ENCODE measurements around the gene CLCN5.

CLCN5 gene

GRCh38 chrX:49986058-49986457 lies 63.7 kb downstream of the CLCN5 start:
- H3K27ac ChIP-seq (ENCODE audit: low read depth, low read length) = no peak overlapping the region
- TF ChIP-seq EZH2phosphoT487 (IDR thresholded peaks at IDR 0.05; ENCODE audit: borderline replicate concordance, low read length) (no peak), CTCF (IDR thresholded peaks at IDR 0.05; ENCODE audit: low read depth, low read length, poor library complexity, severe bottlenecking) (no peak)
- no peak overlapping the region for H3K4me3 ChIP-seq (ENCODE audit: low read length)
- no peaks in the 10 kb centered on the region for H3K79me2 ChIP-seq (ENCODE audit: control insufficient read depth, low read length)
- H3K4me2 ChIP-seq (ENCODE audit: low read length) = no peak overlapping the region
- no peaks in the 10 kb centered on the region for H3K36me3 ChIP-seq (ENCODE audit: control insufficient read depth, low read length)
- H3F3A ChIP-seq (ENCODE audit: control insufficient read depth, insufficient read depth) = no peaks in the 10 kb centered on the region
- H4K20me1 ChIP-seq (ENCODE audit: control insufficient read depth, insufficient read depth, low read depth, low read length) = no peaks in the 10 kb centered on the region
- no peaks in the 10 kb centered on the region for H3K9me3 ChIP-seq (ENCODE audit: control insufficient read depth, insufficient read depth, low read length)
- no peaks in the 10 kb centered on the region for H3K9me2 ChIP-seq (replicated peaks; ENCODE audit: control insufficient read depth, low read length)
- no peaks in the 10 kb centered on the region for H3K27me3 ChIP-seq (ENCODE audit: control insufficient read depth, low read length)
- H3K4me1 ChIP-seq (ENCODE audit: control insufficient read depth, low read length) = no peaks in the 10 kb centered on the region

- Histone ChIP-seq H3K4me1 (ENCODE audit: control insufficient read depth, low read length) (no peaks in the 10 kb centered on the region), H3K9me2 (replicated peaks; ENCODE audit: control insufficient read depth, low read length) (no peaks in the 10 kb centered on the region), H3K36me3 (ENCODE audit: control insufficient read depth, low read length) (no peaks in the 10 kb centered on the region), H3K27ac (ENCODE audit: low read depth, low read length) (no peak overlapping the region), H3K79me2 (ENCODE audit: control insufficient read depth, low read length) (no peaks in the 10 kb centered on the region), H3K27me3 (ENCODE audit: control insufficient read depth, low read length) (no peaks in the 10 kb centered on the region), H4K20me1 (ENCODE audit: control insufficient read depth, insufficient read depth, low read depth, low read length) (no peaks in the 10 kb centered on the region), H3K9me3 (ENCODE audit: control insufficient read depth, insufficient read depth, low read length) (no peaks in the 10 kb centered on the region), H3F3A (ENCODE audit: control insufficient read depth, insufficient read depth) (no peaks in the 10 kb centered on the region), H3K4me2 (ENCODE audit: low read length) (no peak overlapping the region), H3K4me3 (ENCODE audit: low read length) (no peak overlapping the region)
- no peak for TF ChIP-seq EZH2phosphoT487 (IDR thresholded peaks at IDR 0.05; ENCODE audit: borderline replicate concordance, low read length)
- no peak for TF ChIP-seq CTCF (IDR thresholded peaks at IDR 0.05; ENCODE audit: low read depth, low read length, poor library complexity, severe bottlenecking)
Measured at GRCh38 chrX:49987651-49988050, 65.3 kb downstream of the CLCN5 start.

- Histone ChIP-seq H3K79me2 (ENCODE audit: control insufficient read depth, low read length) (no peaks in the 10 kb centered on the region), H3K4me3 (ENCODE audit: low read length) (no peak overlapping the region), H3F3A (ENCODE audit: control insufficient read depth, insufficient read depth) (no peaks in the 10 kb centered on the region), H3K36me3 (ENCODE audit: control insufficient read depth, low read length) (no peaks in the 10 kb centered on the region), H4K20me1 (ENCODE audit: control insufficient read depth, insufficient read depth, low read depth, low read length) (no peaks in the 10 kb centered on the region), H3K4me2 (ENCODE audit: low read length) (no peak overlapping the region), H3K27me3 (ENCODE audit: control insufficient read depth, low read length) (no peaks in the 10 kb centered on the region), H3K4me1 (ENCODE audit: control insufficient read depth, low read length) (no peaks in the 10 kb centered on the region), H3K27ac (ENCODE audit: low read depth, low read length) (no peak overlapping the region), H3K9me2 (replicated peaks; ENCODE audit: control insufficient read depth, low read length) (no peaks in the 10 kb centered on the region), H3K9me3 (ENCODE audit: control insufficient read depth, insufficient read depth, low read length) (no peaks in the 10 kb centered on the region)
- TF ChIP-seq EZH2phosphoT487 (IDR thresholded peaks at IDR 0.05; ENCODE audit: borderline replicate concordance, low read length) = no peak
- TF ChIP-seq CTCF (IDR thresholded peaks at IDR 0.05; ENCODE audit: low read depth, low read length, poor library complexity, severe bottlenecking) = no peak
Measured at GRCh38 chrX:49988143-49988542, 65.7 kb downstream of the CLCN5 start.

GRCh38 chrX:49991758-49992157 lies 69.4 kb downstream of the CLCN5 start:
- Histone ChIP-seq H3F3A (ENCODE audit: control insufficient read depth, insufficient read depth) (no peaks in the 10 kb centered on the region), H3K79me2 (ENCODE audit: control insufficient read depth, low read length) (no peaks in the 10 kb centered on the region), H3K36me3 (ENCODE audit: control insufficient read depth, low read length) (no peaks in the 10 kb centered on the region), H3K4me3 (ENCODE audit: low read length) (no peak overlapping the region), H4K20me1 (ENCODE audit: control insufficient read depth, insufficient read depth, low read depth, low read length) (no peaks in the 10 kb centered on the region), H3K27ac (ENCODE audit: low read depth, low read length) (no peak overlapping the region), H3K4me2 (ENCODE audit: low read length) (no peak overlapping the region), H3K4me1 (ENCODE audit: control insufficient read depth, low read length) (no peaks in the 10 kb centered on the region), H3K9me3 (ENCODE audit: control insufficient read depth, insufficient read depth, low read length) (no peaks in the 10 kb centered on the region), H3K9me2 (replicated peaks; ENCODE audit: control insufficient read depth, low read length) (no peaks in the 10 kb centered on the region), H3K27me3 (ENCODE audit: control insufficient read depth, low read length) (no peaks in the 10 kb centered on the region)
- TF ChIP-seq EZH2phosphoT487 (IDR thresholded peaks at IDR 0.05; ENCODE audit: borderline replicate concordance, low read length) = no peak
- TF ChIP-seq CTCF (IDR thresholded peaks at IDR 0.05; ENCODE audit: low read depth, low read length, poor library complexity, severe bottlenecking) = no peak
